ENCODE data around the gene NAT8L. TPM values are rescaled to one million over a fixed set of nuclear protein-coding genes. Genes with fewer than 3 reads are reported as not detected.

NAT8L gene
- total RNA-seq, 3 donors from 2014 or later: 2.5 to 13.6 (median 2.9) TPM

- Histone ChIP-seq H3K4me1 (no peaks in the 10 kb centered on the region), H3K27me3 (no peaks in the 10 kb centered on the region), H3K4me3 (no peak overlapping the region), H3K27ac (no peak overlapping the region), H3K9me3 (no peaks in the 10 kb centered on the region), H3K36me3 (no peaks in the 10 kb centered on the region)
- no peak for TF ChIP-seq POLR2AphosphoS5 (IDR thresholded peaks at IDR 0.05)
- no peak for TF ChIP-seq CTCF (IDR thresholded peaks at IDR 0.05)
- no peak for TF ChIP-seq POLR2A (IDR thresholded peaks at IDR 0.05)
- intact Hi-C loops (cut with DNase I; ENCODE audit: low total_unique reads): no loop called here
- no peak for DNase-seq (ENCODE audit: low spot score in 2 of 2)
These were observed 31.5 kb downstream of the NAT8L start for GRCh38 chr4:2090642-2091041.

DNA sequence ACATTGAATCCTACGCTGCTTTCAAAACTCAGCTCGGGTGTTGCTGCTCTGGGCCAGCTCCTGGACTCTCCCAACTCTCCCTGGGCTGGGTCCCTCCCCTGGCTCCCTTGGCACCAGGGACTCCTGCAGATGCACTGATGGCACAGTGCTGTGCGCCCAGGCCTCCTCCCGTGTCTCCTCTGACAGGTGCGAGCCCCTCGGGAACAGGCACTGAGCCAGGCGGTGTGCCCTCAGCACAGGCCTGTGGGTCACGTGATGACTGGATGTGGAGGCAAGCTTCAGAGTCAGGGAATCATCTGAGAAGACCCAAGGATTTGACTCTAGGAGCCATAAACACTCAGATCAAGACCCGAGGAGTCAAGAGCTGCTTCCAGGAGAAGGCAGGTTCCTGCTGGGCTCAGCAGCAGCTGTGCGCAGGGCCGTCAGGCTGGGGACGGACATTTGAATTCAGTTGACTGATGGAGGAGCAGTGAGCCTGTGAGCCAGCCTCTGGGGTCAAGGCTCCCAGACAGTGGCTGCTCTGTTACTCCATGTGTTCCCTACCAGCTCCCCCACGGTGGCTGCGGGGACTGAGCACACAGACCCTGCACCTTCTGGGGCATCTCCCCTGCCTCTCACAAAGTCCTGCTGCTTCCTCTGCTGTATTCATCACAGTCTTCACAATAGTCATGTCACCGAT, 33.0 kb downstream of the NAT8L start:
- intact Hi-C loops (cut with DNase I; ENCODE audit: low total_unique reads): no loop called here
- no peak overlapping the region for H3K4me3 ChIP-seq
- H3K9me3 ChIP-seq: peaks cover 9 to 12% of the 10 kb centered on the region in 2 donors
- no peaks in the 10 kb centered on the region for H3K36me3 ChIP-seq
- H3K27me3 ChIP-seq: no peaks in the 10 kb centered on the region
- H3K27ac ChIP-seq: no peak overlapping the region
- no peak for DNase-seq (ENCODE audit: low spot score in 2 of 2)
- TF ChIP-seq POLR2AphosphoS5 (IDR thresholded peaks at IDR 0.05) (no peak), POLR2A (IDR thresholded peaks at IDR 0.05) (no peak), CTCF (IDR thresholded peaks at IDR 0.05) (no peak)
- H3K4me1 ChIP-seq: no peaks in the 10 kb centered on the region

DNA sequence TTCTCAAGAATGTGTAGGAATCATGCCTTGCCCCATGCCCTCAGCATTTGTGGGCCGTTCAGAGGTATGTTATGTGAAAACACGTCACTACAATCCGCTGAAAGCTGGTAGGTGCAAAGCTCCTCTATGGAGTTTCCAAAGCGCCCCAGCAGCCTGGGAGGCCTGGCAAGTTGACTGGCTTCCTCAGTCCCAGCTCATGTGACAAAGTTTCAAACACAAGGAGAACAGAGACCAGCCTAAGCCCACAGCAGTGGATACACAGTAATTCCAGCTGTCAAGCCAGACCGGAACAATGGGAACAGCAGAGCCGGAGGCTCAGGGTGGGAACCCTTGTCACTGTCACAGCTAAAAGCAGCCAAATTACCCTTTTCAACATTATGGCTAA, 33.5 kb downstream of the NAT8L start:
- Histone ChIP-seq H3K27me3 (no peaks in the 10 kb centered on the region), H3K36me3 (no peaks in the 10 kb centered on the region), H3K4me1 (no peaks in the 10 kb centered on the region), H3K9me3 (peaks cover 9 to 12% of the 10 kb centered on the region in 2 donors), H3K27ac (no peak overlapping the region), H3K4me3 (no peak overlapping the region)
- intact Hi-C loops (cut with DNase I; ENCODE audit: low total_unique reads): no loop called here
- no peak for TF ChIP-seq POLR2A (IDR thresholded peaks at IDR 0.05)
- TF ChIP-seq POLR2AphosphoS5 (IDR thresholded peaks at IDR 0.05): no peak
- no peak for TF ChIP-seq CTCF (IDR thresholded peaks at IDR 0.05)
- no peak for DNase-seq (ENCODE audit: low spot score in 2 of 2)

- DNase-seq (ENCODE audit: low spot score in 2 of 2): no peak
- Histone ChIP-seq H3K4me3 (no peak overlapping the region), H3K27me3 (no peaks in the 10 kb centered on the region), H3K4me1 (no peaks in the 10 kb centered on the region), H3K27ac (no peak overlapping the region), H3K36me3 (no peaks in the 10 kb centered on the region), H3K9me3 (peaks cover 9 to 12% of the 10 kb centered on the region in 2 donors)
- intact Hi-C loops (cut with DNase I; ENCODE audit: low total_unique reads): no loop called here
- no peak for TF ChIP-seq POLR2A (IDR thresholded peaks at IDR 0.05)
- TF ChIP-seq CTCF (IDR thresholded peaks at IDR 0.05): no peak
- no peak for TF ChIP-seq POLR2AphosphoS5 (IDR thresholded peaks at IDR 0.05)
These were observed 34.1 kb downstream of the NAT8L start for GRCh38 chr4:2093265-2093664.

DNA sequence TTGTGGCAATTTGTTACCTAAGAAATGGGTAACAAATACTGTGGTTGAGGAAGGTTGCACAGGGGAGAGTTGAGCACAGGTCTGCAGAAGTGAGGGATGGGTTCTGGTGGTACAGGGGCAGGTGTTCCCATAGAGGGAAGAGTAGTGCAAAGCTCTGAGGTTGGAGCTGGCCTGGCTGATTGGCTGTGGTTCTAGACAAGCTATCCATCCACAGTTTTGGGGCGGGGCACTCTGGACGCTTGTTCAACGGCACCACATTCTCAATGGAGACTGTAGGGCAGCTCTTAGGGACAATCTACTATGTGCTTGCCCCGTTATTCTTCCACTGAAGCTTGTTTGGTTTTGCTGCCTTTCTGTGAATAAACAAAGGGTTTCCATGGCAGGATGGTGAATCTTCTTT, 35.4 kb downstream of the NAT8L start:
- intact Hi-C loops (cut with DNase I; ENCODE audit: low total_unique reads): no loop called here
- peaks cover 9 to 12% of the 10 kb centered on the region in 2 donors for H3K9me3 ChIP-seq
- H3K27me3 ChIP-seq: no peaks in the 10 kb centered on the region
- no peak overlapping the region for H3K27ac ChIP-seq
- DNase-seq (ENCODE audit: low spot score in 2 of 2): no peak
- no peaks in the 10 kb centered on the region for H3K36me3 ChIP-seq
- H3K4me3 ChIP-seq: no peak overlapping the region
- no peaks in the 10 kb centered on the region for H3K4me1 ChIP-seq
- no peak for TF ChIP-seq POLR2A (IDR thresholded peaks at IDR 0.05)

Data from breast epithelium (tissue), 4 donors.